H9 (cell line): ENCODE results near the gene ABCD3. TPM values are rescaled to one million over a fixed set of nuclear protein-coding genes. Genes with fewer than 3 reads are reported as not detected.

ENCODE experiments used
- DNase-seq: peaks from one replicate; pipeline ENCODE4 v3.0.0-alpha.2; 2017
- H2AFZ ChIP-seq: one replicate; pipeline ENCODE4 v1.6.1; 2013; ENCODE audit warnings: mild to moderate bottlenecking, low read length, control low read depth, moderate library complexity
- H2AK5ac ChIP-seq: 2 replicates; pipeline ENCODE4 v1.6.1; 2013; ENCODE audit warnings: low read length, control low read depth, mixed read lengths; ENCODE audit not compliant: insufficient read length
- H2BK120ac ChIP-seq: one replicate; pipeline ENCODE4 v1.6.1; 2013; ENCODE audit warnings: low read depth, mild to moderate bottlenecking, low read length, control low read depth, inconsistent platforms; ENCODE audit not compliant: poor library complexity, severe bottlenecking
- H2BK12ac ChIP-seq: 2 replicates; pipeline ENCODE4 v1.6.1; 2013; ENCODE audit warnings: low read length, control low read depth, mixed read lengths, low read depth; ENCODE audit not compliant: insufficient read length
- H2BK15ac ChIP-seq: 2 replicates; pipeline ENCODE4 v1.6.1; 2013; ENCODE audit warnings: low read depth, low read length, control low read depth
- H2BK20ac ChIP-seq: one replicate; pipeline ENCODE4 v1.6.1; 2013; ENCODE audit warnings: low read depth, mild to moderate bottlenecking, low read length, control low read depth, inconsistent platforms; ENCODE audit not compliant: poor library complexity, severe bottlenecking
- H2BK5ac ChIP-seq: 2 replicates; pipeline ENCODE4 v1.6.1; 2013; ENCODE audit warnings: low read length, control low read depth, mixed read lengths; ENCODE audit not compliant: insufficient read length
- H3K14ac ChIP-seq: 2 replicates; pipeline ENCODE4 v1.6.1; 2013; ENCODE audit warnings: low read length, control low read depth; ENCODE audit not compliant: insufficient read depth
- H3K18ac ChIP-seq: 2 replicates; pipeline ENCODE4 v1.6.1; 2013; ENCODE audit warnings: low read depth, mild to moderate bottlenecking, mixed read lengths, low read length, control low read depth; ENCODE audit not compliant: insufficient read length
- H3K23ac ChIP-seq: 2 replicates; pipeline ENCODE4 v1.6.1; 2013; ENCODE audit warnings: low read length, control low read depth, mixed read lengths, low read depth; ENCODE audit not compliant: insufficient read length
- H3K23me2 ChIP-seq: 2 replicates; pipeline ENCODE4 v1.6.1; 2013; ENCODE audit warnings: low read depth, mild to moderate bottlenecking, mixed read lengths, low read length, control low read depth; ENCODE audit not compliant: insufficient read length, poor library complexity, severe bottlenecking
- H3K27ac ChIP-seq: 2 replicates; pipeline ENCODE4 v1.5.1; 2013; ENCODE audit warnings: low read length, control low read depth, mixed read lengths, low read depth; ENCODE audit not compliant: insufficient read length
- H3K27me3 ChIP-seq: 2 replicates; pipeline ENCODE4 v1.6.1; 2013; ENCODE audit warnings: low read length, control low read depth, inconsistent platforms; ENCODE audit not compliant: insufficient read depth
- H3K4ac ChIP-seq: 2 replicates; pipeline ENCODE4 v1.6.1; 2013; ENCODE audit warnings: low read depth, mild to moderate bottlenecking, control low read depth, inconsistent platforms, low read length, moderate library complexity
- H3K4me1 ChIP-seq: 2 replicates; pipeline ENCODE4 v1.6.1; 2013; ENCODE audit warnings: low read length, control low read depth, inconsistent platforms; ENCODE audit not compliant: insufficient read depth
- H3K4me2 ChIP-seq: 2 replicates; pipeline ENCODE4 v1.6.1; 2013; ENCODE audit warnings: low read length, control low read depth, mixed read lengths; ENCODE audit not compliant: insufficient read length, insufficient read depth
- H3K56ac ChIP-seq: 2 replicates; pipeline ENCODE4 v1.6.1; 2013; ENCODE audit warnings: low read depth, mild to moderate bottlenecking, mixed read lengths, low read length, control low read depth; ENCODE audit not compliant: insufficient read length
- H3K79me1 ChIP-seq: 2 replicates; pipeline ENCODE4 v1.6.1; 2013; ENCODE audit warnings: low read depth, mild to moderate bottlenecking, moderate library complexity, low read length, control low read depth, inconsistent platforms; ENCODE audit not compliant: insufficient read depth, poor library complexity, severe bottlenecking
- H3K79me2 ChIP-seq: 2 replicates; pipeline ENCODE4 v1.6.1; 2013; ENCODE audit warnings: low read length, control low read depth, inconsistent platforms; ENCODE audit not compliant: insufficient read depth
- H3K9ac ChIP-seq: 2 replicates; pipeline ENCODE4 v1.6.1; 2013; ENCODE audit warnings: low read length, control low read depth, mixed read lengths; ENCODE audit not compliant: insufficient read length; ENCODE audit errors: extremely low read depth
- H3K9me3 ChIP-seq: one replicate; pipeline ENCODE4 v1.6.1; 2013; ENCODE audit warnings: low read depth, low read length, inconsistent platforms; ENCODE audit not compliant: control insufficient read depth
- H3T11ph ChIP-seq: one replicate; pipeline ENCODE4 v1.6.1; 2013; ENCODE audit warnings: mild to moderate bottlenecking, low read length, control low read depth, inconsistent platforms
- H4K20me1 ChIP-seq: one replicate; pipeline ENCODE4 v1.6.1; 2013; ENCODE audit not compliant: control insufficient read depth, insufficient read length, insufficient read depth
- H4K5ac ChIP-seq: 2 replicates; pipeline ENCODE4 v1.6.1; 2013; ENCODE audit warnings: low read depth, mild to moderate bottlenecking, mixed read lengths, low read length, control low read depth; ENCODE audit not compliant: insufficient read length
- H4K8ac ChIP-seq: replicated peaks from 2 replicates; pipeline ENCODE4 v1.6.1; 2013; ENCODE audit warnings: low read length, control low read depth, mixed read lengths, low read depth; ENCODE audit not compliant: insufficient read length
- H4K91ac ChIP-seq: 2 replicates; pipeline ENCODE4 v1.6.1; 2013; ENCODE audit warnings: low read depth, mild to moderate bottlenecking, moderate library complexity, mixed read lengths, low read length, control low read depth; ENCODE audit not compliant: insufficient read length
- H3K27ac Mint-ChIP-seq, 3 experiments: 2 replicates in 2 of 3; 3 replicates in 1 of 3; pipeline ENCODE4 v1.8.0; 2020 to 2021; ENCODE audit warnings: mixed read lengths in 3 of 3, mild to moderate bottlenecking in 1 of 3, moderate library complexity in 1 of 3
- H3K27me3 Mint-ChIP-seq: 2 replicates; pipeline ENCODE4 v1.8.0; 2021; ENCODE audit warnings: low read depth, mild to moderate bottlenecking, moderate library complexity, mixed read lengths
- H3K36me3 Mint-ChIP-seq, 3 experiments: 2 replicates in 2 of 3; 3 replicates in 1 of 3; pipeline ENCODE4 v1.8.0; 2020 to 2021; ENCODE audit warnings: low read depth in 3 of 3, mixed read lengths in 3 of 3; ENCODE audit not compliant: insufficient read depth in 1 of 3
- H3K4me1 Mint-ChIP-seq, 2 experiments: 2 replicates each; pipeline ENCODE4 v1.8.0; 2020; ENCODE audit warnings: mixed read lengths in 2 of 2
- H3K4me3 Mint-ChIP-seq, 2 experiments: 2 replicates in 1 of 2; 3 replicates in 1 of 2; pipeline ENCODE4 v1.8.0; 2020 to 2021; ENCODE audit warnings: mild to moderate bottlenecking in 2 of 2, mixed read lengths in 2 of 2, moderate library complexity in 1 of 2
- H3K9me3 Mint-ChIP-seq, 2 experiments: 2 replicates in 1 of 2; 3 replicates in 1 of 2; pipeline ENCODE4 v1.8.0; 2020; ENCODE audit warnings: mild to moderate bottlenecking in 2 of 2, mixed read lengths in 2 of 2, moderate library complexity in 1 of 2
- WGBS: extraction: QIAGEN DNeasy Blood & Tissue Kit; methylation state at CpG from one replicate; pipeline ENCODE4 v1.1.7; 2013; ENCODE audit warnings: missing lambda C conversion rate, low lambda C conversion rate, mixed read lengths; ENCODE audit not compliant: insufficient read length; ENCODE audit errors: extremely low coverage; 5-methylcytosine and 5-hydroxymethylcytosine counted together
- total RNA-seq: library from RNA; stranded (reverse); gene quantifications from 2 replicates; pipeline ENCODE4 v1.2.1, GENCODE V29; 2021
- TF ChIP-seq, protein P1 (sequence below): fragments of 200-600 bp; sonication (generic); conservative IDR thresholded peaks from 3 replicates; pipeline ENCODE4 v1.8.0; 2021; ENCODE audit warnings: antibody characterized with exemption, mild to moderate bottlenecking

Gene ABCD3
- total RNA-seq, 1 experiment from 2014 or later: 32.0 TPM

DNA sequence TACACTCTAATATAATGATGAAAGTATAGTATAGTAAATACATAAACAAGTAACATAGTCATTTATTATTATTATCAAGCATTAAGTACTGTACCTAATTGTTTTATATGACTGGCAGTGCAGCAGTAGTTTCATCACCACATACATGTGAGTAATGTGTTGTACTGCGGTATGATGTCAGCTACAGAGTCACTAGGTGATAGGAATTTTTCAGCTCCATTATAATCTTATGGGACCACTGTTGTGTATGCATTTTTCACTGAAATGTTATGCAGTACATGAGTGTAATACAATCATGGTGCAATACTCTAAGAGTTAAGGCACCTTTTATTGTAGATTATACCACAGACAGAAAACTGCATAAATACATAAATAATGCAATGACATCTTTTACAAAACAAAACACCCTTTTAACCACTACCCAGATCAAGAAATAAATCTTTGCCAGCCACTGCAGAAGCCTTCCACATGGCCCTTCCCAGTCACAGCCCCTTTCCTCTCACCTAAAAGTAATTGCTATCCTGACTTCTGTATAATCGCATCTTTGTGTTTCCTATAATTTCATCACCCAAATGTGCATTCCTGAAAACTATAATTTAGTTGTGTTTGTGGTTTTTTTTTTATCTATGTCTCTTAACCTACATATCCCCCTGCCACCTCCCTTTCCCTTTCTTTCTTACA is 16.3 kb downstream of the ABCD3 start:
- H3K36me3 Mint-ChIP-seq: peaks cover 15 to 32% (median 19%) of the 10 kb centered on the region in 3 experiments
- no peak overlapping the region for H3T11ph ChIP-seq
- no peaks in the 10 kb centered on the region for H3K4me1 ChIP-seq
- H3K9me3 Mint-ChIP-seq: peaks cover 25 to 28% of the 10 kb centered on the region in 2 experiments
- no peak overlapping the region for H4K91ac ChIP-seq
- no peaks in the 10 kb centered on the region for H3K9me3 ChIP-seq
- H3K27me3 Mint-ChIP-seq: no peaks in the 10 kb centered on the region
- no peak overlapping the region for H3K9ac ChIP-seq
- no peak overlapping the region for H4K8ac ChIP-seq
- no peaks in the 10 kb centered on the region for H4K20me1 ChIP-seq
- no peak overlapping the region for H2AFZ ChIP-seq
- H3K23ac ChIP-seq: no peak overlapping the region
- H2BK5ac ChIP-seq: no peak overlapping the region
- no peaks in the 10 kb centered on the region for H3K23me2 ChIP-seq
- TF ChIP-seq, protein P1, sequence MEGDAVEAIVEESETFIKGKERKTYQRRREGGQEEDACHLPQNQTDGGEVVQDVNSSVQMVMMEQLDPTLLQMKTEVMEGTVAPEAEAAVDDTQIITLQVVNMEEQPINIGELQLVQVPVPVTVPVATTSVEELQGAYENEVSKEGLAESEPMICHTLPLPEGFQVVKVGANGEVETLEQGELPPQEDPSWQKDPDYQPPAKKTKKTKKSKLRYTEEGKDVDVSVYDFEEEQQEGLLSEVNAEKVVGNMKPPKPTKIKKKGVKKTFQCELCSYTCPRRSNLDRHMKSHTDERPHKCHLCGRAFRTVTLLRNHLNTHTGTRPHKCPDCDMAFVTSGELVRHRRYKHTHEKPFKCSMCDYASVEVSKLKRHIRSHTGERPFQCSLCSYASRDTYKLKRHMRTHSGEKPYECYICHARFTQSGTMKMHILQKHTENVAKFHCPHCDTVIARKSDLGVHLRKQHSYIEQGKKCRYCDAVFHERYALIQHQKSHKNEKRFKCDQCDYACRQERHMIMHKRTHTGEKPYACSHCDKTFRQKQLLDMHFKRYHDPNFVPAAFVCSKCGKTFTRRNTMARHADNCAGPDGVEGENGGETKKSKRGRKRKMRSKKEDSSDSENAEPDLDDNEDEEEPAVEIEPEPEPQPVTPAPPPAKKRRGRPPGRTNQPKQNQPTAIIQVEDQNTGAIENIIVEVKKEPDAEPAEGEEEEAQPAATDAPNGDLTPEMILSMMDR: no peak
- no peak overlapping the region for H3K4ac ChIP-seq
- no peak overlapping the region for H2BK120ac ChIP-seq
- no peak overlapping the region for H3K4me3 Mint-ChIP-seq
- H3K56ac ChIP-seq: no peak overlapping the region
- H3K27ac Mint-ChIP-seq: peak overlapping the region in 1 of 3 experiments; percentile 19; a peak in 1 of 7 replicates
- H3K79me1 ChIP-seq: no peaks in the 10 kb centered on the region
- no peak overlapping the region for H2AK5ac ChIP-seq
- no peak overlapping the region for H3K14ac ChIP-seq
- H3K4me1 Mint-ChIP-seq: peaks cover 0 to 7% of the 10 kb centered on the region in 2 experiments; a peak in 2 of 4 replicates
- no peak overlapping the region for H3K4me2 ChIP-seq
- WGBS: no CpG with 5 or more reads among the region's 2 CpGs
- no peak overlapping the region for H2BK20ac ChIP-seq
- DNase-seq: no peak
- H3K27ac ChIP-seq: no peak overlapping the region
- no peak overlapping the region for H3K18ac ChIP-seq
- no peaks in the 10 kb centered on the region for H3K27me3 ChIP-seq
- H4K5ac ChIP-seq: no peak overlapping the region
- H2BK15ac ChIP-seq: no peak overlapping the region
- H3K79me2 ChIP-seq: peaks cover 1% of the 10 kb centered on the region; the same call in 1 of the 2 replicates
- H2BK12ac ChIP-seq: no peak overlapping the region
